ENCODE measurements around the gene RCAN1. TPM values are rescaled to one million over a fixed set of nuclear protein-coding genes. Genes with fewer than 3 reads are reported as not detected.

RCAN1 gene
- total RNA-seq, 1 donor from 2014 or later = 17.7 TPM

DNA sequence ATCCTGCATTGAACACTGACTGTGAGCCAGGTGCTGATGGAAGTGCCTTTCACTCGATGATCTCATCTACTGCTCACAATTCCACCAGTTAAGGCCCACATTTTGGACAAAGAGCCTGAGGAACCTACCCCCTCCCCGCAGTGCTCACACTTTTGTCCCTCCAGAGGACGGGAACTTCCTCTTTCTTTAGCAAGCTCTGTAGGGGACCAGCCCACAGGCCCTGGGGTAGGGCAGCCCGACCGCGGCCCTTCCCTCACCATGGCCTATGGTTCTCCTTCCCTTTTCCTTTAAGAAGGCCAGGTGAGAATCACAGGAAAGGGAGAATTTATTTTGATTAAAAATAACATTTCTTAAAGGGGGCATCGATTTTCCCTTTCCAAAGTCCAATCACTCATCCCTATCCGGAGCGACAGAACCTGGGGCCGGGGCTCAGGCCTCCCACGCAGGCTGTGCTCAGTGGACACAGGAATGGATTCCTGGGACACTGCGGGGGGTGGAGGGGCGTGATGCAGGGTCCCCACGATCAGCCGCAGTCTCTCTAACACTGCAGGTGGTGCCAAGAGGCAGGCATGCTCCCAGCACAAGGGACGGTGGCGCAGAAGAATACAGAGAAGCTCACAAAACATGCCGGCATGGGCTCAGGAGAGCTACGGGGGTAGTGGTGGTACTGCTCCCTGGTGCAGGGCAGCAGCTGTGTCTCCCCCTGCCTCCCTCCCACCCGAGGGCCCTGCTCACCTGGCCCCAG is 94.0 kb downstream of the RCAN1 start:
- TF ChIP-seq, protein P1, sequence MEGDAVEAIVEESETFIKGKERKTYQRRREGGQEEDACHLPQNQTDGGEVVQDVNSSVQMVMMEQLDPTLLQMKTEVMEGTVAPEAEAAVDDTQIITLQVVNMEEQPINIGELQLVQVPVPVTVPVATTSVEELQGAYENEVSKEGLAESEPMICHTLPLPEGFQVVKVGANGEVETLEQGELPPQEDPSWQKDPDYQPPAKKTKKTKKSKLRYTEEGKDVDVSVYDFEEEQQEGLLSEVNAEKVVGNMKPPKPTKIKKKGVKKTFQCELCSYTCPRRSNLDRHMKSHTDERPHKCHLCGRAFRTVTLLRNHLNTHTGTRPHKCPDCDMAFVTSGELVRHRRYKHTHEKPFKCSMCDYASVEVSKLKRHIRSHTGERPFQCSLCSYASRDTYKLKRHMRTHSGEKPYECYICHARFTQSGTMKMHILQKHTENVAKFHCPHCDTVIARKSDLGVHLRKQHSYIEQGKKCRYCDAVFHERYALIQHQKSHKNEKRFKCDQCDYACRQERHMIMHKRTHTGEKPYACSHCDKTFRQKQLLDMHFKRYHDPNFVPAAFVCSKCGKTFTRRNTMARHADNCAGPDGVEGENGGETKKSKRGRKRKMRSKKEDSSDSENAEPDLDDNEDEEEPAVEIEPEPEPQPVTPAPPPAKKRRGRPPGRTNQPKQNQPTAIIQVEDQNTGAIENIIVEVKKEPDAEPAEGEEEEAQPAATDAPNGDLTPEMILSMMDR (IDR thresholded peaks at IDR 0.05; ENCODE audit: partially characterized antibody, unreplicated experiment) = no peak
- no peak overlapping the region for H3K27ac Mint-ChIP-seq (ENCODE audit: unreplicated experiment)
- H3K4me1 Mint-ChIP-seq (ENCODE audit: low read depth, unreplicated experiment) = no peaks in the 10 kb centered on the region
- peaks cover 5% of the 10 kb centered on the region for H3K36me3 Mint-ChIP-seq (ENCODE audit: unreplicated experiment)
- peaks cover 2% of the 10 kb centered on the region for H3K27me3 Mint-ChIP-seq (ENCODE audit: unreplicated experiment)
- H3K4me3 Mint-ChIP-seq (ENCODE audit: unreplicated experiment) = no peak overlapping the region
- no peaks in the 10 kb centered on the region for H3K9me3 Mint-ChIP-seq (ENCODE audit: unreplicated experiment)
- DNase-seq = no peak

DNA sequence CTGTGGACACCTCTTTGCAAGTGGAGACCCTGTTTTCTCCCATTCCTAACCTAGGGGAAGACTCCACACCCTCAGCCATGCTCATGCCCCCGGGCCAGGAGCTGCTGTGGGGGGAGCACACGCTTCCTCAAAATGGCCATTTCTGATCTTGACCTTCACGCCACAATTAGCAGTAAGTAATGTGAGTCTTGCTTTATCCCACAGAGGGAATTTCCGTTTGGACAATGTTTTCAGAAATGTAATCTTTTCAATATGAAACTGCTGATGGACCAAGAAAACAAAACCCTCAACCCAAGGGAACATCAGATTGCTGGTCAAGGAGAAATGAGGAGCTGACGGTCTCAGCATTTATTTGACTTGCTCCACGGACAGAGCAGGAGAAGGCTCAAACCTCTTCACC is 94.6 kb downstream of the RCAN1 start:
- Mint-ChIP-seq H3K4me1 (ENCODE audit: low read depth, unreplicated experiment) (no peaks in the 10 kb centered on the region), H3K27ac (ENCODE audit: unreplicated experiment) (no peak overlapping the region)

DNA sequence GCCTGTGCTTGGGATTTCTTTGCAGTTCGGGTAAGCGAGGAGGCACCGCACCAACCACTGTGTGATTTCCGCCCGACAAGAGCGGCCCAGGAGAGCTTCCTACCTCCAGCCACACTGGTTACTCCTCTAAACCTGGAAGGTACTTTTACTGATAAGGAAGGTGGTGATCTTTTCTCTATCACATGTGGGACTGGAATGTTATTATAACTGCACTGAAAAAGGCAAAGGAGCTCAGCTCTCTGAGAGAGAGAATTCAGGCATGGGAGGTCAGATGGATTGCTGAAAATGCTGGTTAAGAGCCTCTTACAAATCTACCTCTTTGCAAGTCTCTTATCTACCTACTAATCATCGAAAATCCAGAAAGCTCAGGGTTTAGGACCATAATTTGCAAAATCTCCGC is 95.2 kb downstream of the RCAN1 start:
- TF ChIP-seq, protein P1 (IDR thresholded peaks at IDR 0.05; ENCODE audit: partially characterized antibody, unreplicated experiment) = no peak
- Mint-ChIP-seq H3K27ac (ENCODE audit: unreplicated experiment) (no peak overlapping the region), H3K9me3 (ENCODE audit: unreplicated experiment) (no peaks in the 10 kb centered on the region), H3K36me3 (ENCODE audit: unreplicated experiment) (peaks cover 5% of the 10 kb centered on the region), H3K4me1 (ENCODE audit: low read depth, unreplicated experiment) (no peaks in the 10 kb centered on the region), H3K27me3 (ENCODE audit: unreplicated experiment) (peaks cover 2% of the 10 kb centered on the region), H3K4me3 (ENCODE audit: unreplicated experiment) (no peak overlapping the region)
- DNase-seq = no peak

More for the DNA sequence above, 94.6 kb downstream of the RCAN1 start:
- DNase-seq = no peak
- no peak overlapping the region for H3K4me3 Mint-ChIP-seq (ENCODE audit: unreplicated experiment)
- no peaks in the 10 kb centered on the region for H3K9me3 Mint-ChIP-seq (ENCODE audit: unreplicated experiment)
- H3K36me3 Mint-ChIP-seq (ENCODE audit: unreplicated experiment) = peaks cover 5% of the 10 kb centered on the region
- TF ChIP-seq, protein P1 (IDR thresholded peaks at IDR 0.05; ENCODE audit: partially characterized antibody, unreplicated experiment) = no peak
- H3K27me3 Mint-ChIP-seq (ENCODE audit: unreplicated experiment) = peaks cover 2% of the 10 kb centered on the region

DNA sequence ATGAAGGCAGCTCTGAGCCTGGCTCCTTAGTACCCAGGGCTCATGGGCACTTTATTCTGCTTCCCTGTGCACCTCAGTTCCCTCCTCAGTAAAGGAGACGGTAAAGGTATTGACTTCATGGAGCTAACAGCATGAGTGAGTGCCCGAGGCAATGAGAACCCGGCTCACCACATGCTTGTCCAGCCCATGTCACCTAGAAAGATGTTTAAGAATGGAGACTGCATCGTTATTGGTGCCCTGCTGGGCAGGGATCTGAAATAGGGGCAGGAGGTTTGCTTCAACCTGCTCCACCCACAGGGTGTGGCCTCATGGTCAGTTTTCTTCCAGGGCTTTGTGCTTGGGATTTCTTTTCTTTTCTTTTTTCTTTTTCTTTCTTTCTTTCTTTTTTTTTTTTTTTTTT is 95.9 kb downstream of the RCAN1 start:
- Mint-ChIP-seq H3K9me3 (ENCODE audit: unreplicated experiment) (no peaks in the 10 kb centered on the region), H3K4me1 (ENCODE audit: low read depth, unreplicated experiment) (no peaks in the 10 kb centered on the region), H3K36me3 (ENCODE audit: unreplicated experiment) (peaks cover 5% of the 10 kb centered on the region), H3K27ac (ENCODE audit: unreplicated experiment) (no peak overlapping the region), H3K27me3 (ENCODE audit: unreplicated experiment) (peaks cover 2% of the 10 kb centered on the region), H3K4me3 (ENCODE audit: unreplicated experiment) (no peak overlapping the region)
- no peak for DNase-seq
- TF ChIP-seq, protein P1 (IDR thresholded peaks at IDR 0.05; ENCODE audit: partially characterized antibody, unreplicated experiment) = no peak

DNA sequence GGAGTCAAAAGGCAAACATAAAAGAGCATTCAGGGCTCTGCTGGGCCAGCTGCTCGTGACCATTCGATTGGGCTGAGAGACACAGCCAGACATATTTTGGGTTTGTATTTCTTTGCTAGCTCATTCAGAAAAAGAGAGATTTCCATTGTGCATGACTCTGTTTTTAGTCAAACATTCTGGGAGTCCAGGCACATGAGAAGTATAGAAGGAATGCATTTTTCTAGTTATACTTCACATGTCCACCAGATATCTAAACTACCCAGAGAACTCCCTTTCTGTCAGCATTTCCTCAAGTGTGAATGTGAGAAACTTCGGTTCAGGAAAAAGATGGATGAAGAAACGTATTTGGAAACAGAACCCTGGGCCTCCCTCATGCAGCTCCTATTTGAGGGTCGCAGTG is 96.6 kb downstream of the RCAN1 start:
- TF ChIP-seq, protein P1 (IDR thresholded peaks at IDR 0.05; ENCODE audit: partially characterized antibody, unreplicated experiment) = no peak
- H3K9me3 Mint-ChIP-seq (ENCODE audit: unreplicated experiment) = no peaks in the 10 kb centered on the region

More for the DNA sequence above, 96.6 kb downstream of the RCAN1 start:
- Mint-ChIP-seq H3K27me3 (ENCODE audit: unreplicated experiment) (peaks cover 2% of the 10 kb centered on the region), H3K36me3 (ENCODE audit: unreplicated experiment) (peaks cover 5% of the 10 kb centered on the region), H3K4me1 (ENCODE audit: low read depth, unreplicated experiment) (no peaks in the 10 kb centered on the region), H3K4me3 (ENCODE audit: unreplicated experiment) (no peak overlapping the region), H3K27ac (ENCODE audit: unreplicated experiment) (no peak overlapping the region)
- no peak for DNase-seq

Measured in glutamatergic neuron (in vitro differentiated cells).